ENCODE data around the gene KDM6B.

The KDM6B gene

GRCh38 chr17:7841396-7841914 lies 7.4 kb downstream of the KDM6B start:
- DNase-seq, result peak; percentile 81

GRCh38 chr17:7841915-7842379 lies 7.9 kb downstream of the KDM6B start:
- peak; percentile 83 for DNase-seq

- peak; percentile 92 for DNase-seq
Measured at GRCh38 chr17:7842380-7843256, 8.6 kb downstream of the KDM6B start.

- peak; percentile 64 for DNase-seq
Measured at GRCh38 chr17:7843257-7843535, 9.2 kb downstream of the KDM6B start.

- DNase-seq, result peak; percentile 78
Measured at GRCh38 chr17:7843536-7844291, 9.7 kb downstream of the KDM6B start.

GRCh38 chr17:7844292-7845154 lies 10.5 kb downstream of the KDM6B start:
- peak; percentile 82 for DNase-seq

GRCh38 chr17:7845359-7846062 lies 11.5 kb downstream of the KDM6B start:
- DNase-seq, result no peak

GRCh38 chr17:7846063-7846735 lies 12.2 kb downstream of the KDM6B start:
- DNase-seq, result no peak

GRCh38 chr17:7846765-7847661 lies 13.0 kb downstream of the KDM6B start:
- DNase-seq, result no peak

- DNase-seq, result no peak
Measured at GRCh38 chr17:7848131-7848579, 14.1 kb downstream of the KDM6B start.

GRCh38 chr17:7848739-7849129 lies 14.7 kb downstream of the KDM6B start:
- DNase-seq, result no peak

GRCh38 chr17:7849130-7849750 lies 15.2 kb downstream of the KDM6B start:
- no peak for DNase-seq

GRCh38 chr17:7849751-7850504 lies 15.9 kb downstream of the KDM6B start:
- no peak for DNase-seq

GRCh38 chr17:7850701-7851437 lies 16.9 kb downstream of the KDM6B start:
- no peak for DNase-seq

- peak; percentile 95 for DNase-seq
Measured at GRCh38 chr17:7851438-7852261, 17.6 kb downstream of the KDM6B start.

- DNase-seq, result no peak
Measured at GRCh38 chr17:7852262-7852670, 18.2 kb downstream of the KDM6B start.

GRCh38 chr17:7852919-7853690 lies 19.1 kb downstream of the KDM6B start:
- no peak for DNase-seq
